Thyroid gland (tissue), 4 donors: ENCODE measurements around the gene PTPMT1.

Experiments
- POLR2A ChIP-seq, 2 donors: fragments of 450-650 bp; IDR thresholded peaks; one replicate each; pipeline ENCODE4 v1.6.1; 2017; ENCODE audit warnings: antibody characterized with exemption in 2 of 2, mild to moderate bottlenecking in 2 of 2, moderate library complexity in 1 of 2
- TF ChIP-seq, protein P1 (sequence below), 6 experiments: fragments of 200-600 bp in 3 of 6; fragments of 450-650 bp in 3 of 6; sonication (generic) in 3 of 6; IDR thresholded peaks; one replicate each; pipeline ENCODE4 v1.5.1; 2016 to 2019; ENCODE audit warnings: antibody characterized with exemption in 6 of 6, mild to moderate bottlenecking in 2 of 6, inconsistent platforms in 1 of 6, moderate library complexity in 1 of 6

DNA sequence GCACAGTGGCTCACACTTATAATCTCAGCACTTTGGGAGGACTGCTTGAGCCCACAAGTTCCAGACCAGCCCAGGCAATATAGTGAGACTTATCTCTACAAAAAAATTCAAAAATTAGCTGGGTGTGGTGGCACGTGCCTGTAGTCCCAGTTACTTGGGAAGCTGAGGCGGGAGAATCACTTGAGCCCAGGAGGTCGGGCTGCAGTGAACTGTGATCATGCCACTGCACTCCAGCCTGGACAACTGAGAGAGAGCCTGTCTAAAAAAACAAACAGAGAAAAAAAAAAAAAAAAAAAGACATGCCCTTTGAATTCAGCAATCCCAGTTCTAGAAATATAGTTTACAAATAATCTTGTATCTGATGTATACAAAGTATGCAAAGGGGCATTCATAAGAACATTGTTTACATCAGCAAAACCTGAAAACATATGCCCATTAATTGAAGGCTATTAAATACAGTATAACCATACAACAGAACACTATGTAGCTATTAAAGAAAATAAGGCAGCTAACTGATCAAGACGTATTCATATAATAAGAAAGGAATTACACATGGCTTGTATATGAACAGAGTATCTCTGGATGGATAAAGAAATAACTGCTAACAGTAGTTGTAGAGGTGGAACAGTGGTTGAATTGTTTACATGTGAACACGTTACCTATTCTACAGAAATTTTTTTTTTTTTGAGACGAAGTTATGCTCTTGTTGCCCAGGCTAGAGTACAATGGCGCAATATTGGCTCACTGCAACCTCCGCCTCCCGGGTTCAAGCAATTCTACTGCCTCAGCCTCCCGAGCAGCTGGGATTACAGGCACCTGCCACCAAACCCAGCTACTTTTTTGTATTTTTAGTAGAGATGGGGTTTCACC is 48.2 kb upstream of the PTPMT1 start:
- TF ChIP-seq, protein P1, sequence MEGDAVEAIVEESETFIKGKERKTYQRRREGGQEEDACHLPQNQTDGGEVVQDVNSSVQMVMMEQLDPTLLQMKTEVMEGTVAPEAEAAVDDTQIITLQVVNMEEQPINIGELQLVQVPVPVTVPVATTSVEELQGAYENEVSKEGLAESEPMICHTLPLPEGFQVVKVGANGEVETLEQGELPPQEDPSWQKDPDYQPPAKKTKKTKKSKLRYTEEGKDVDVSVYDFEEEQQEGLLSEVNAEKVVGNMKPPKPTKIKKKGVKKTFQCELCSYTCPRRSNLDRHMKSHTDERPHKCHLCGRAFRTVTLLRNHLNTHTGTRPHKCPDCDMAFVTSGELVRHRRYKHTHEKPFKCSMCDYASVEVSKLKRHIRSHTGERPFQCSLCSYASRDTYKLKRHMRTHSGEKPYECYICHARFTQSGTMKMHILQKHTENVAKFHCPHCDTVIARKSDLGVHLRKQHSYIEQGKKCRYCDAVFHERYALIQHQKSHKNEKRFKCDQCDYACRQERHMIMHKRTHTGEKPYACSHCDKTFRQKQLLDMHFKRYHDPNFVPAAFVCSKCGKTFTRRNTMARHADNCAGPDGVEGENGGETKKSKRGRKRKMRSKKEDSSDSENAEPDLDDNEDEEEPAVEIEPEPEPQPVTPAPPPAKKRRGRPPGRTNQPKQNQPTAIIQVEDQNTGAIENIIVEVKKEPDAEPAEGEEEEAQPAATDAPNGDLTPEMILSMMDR (IDR thresholded peaks at IDR 0.05): no peak
- no peak for TF ChIP-seq POLR2A (IDR thresholded peaks at IDR 0.05)
